Measurements from ENCODE around the gene STAT6.

The STAT6 gene

GRCh38 chr12:57110104-57111030 is 795 bp downstream of the STAT6 start:
- no peak for TF ChIP-seq CTCF (IDR thresholded peaks at IDR 0.05; ENCODE audit: low read depth, low read length)

GRCh38 chr12:57109207-57110103 is 1.7 kb downstream of the STAT6 start:
- DNase-seq (ENCODE audit: extremely low read depth, low read depth), result no peak
- no peak for TF ChIP-seq CTCF (IDR thresholded peaks at IDR 0.05; ENCODE audit: low read depth, low read length)

More at GRCh38 chr12:57110104-57111030, 795 bp downstream of the STAT6 start:
- DNase-seq (ENCODE audit: extremely low read depth, low read depth), result no peak

GRCh38 chr12:57107456-57108155 is 3.6 kb downstream of the STAT6 start:
- DNase-seq (ENCODE audit: extremely low read depth, low read depth), result no peak
- TF ChIP-seq CTCF (IDR thresholded peaks at IDR 0.05; ENCODE audit: low read depth, low read length), result no peak

GRCh38 chr12:57106021-57106708 is 5.0 kb downstream of the STAT6 start:
- no peak for DNase-seq (ENCODE audit: extremely low read depth, low read depth)
- no peak for TF ChIP-seq CTCF (IDR thresholded peaks at IDR 0.05; ENCODE audit: low read depth, low read length)

- no peak for TF ChIP-seq CTCF (IDR thresholded peaks at IDR 0.05; ENCODE audit: low read depth, low read length)
- no peak for DNase-seq (ENCODE audit: extremely low read depth, low read depth)
These were observed 6.0 kb downstream of the STAT6 start for GRCh38 chr12:57105011-57105753.

GRCh38 chr12:57104292-57104910 is 6.8 kb downstream of the STAT6 start:
- DNase-seq (ENCODE audit: extremely low read depth, low read depth), result no peak
- no peak for TF ChIP-seq CTCF (IDR thresholded peaks at IDR 0.05; ENCODE audit: low read depth, low read length)
